Gastroesophageal sphincter (tissue), 4 donors: ENCODE measurements around the gene DTWD1. TPM values are rescaled to one million over a fixed set of nuclear protein-coding genes. Genes with fewer than 3 reads are reported as not detected.

Source experiments
- ATAC-seq: fragments of 150-250 bp; one replicate; pipeline ENCODE4 v1.9.1; 2016; ENCODE audit warnings: mild to moderate bottlenecking, moderate library complexity
- H3K27ac ChIP-seq, 4 donors: fragments of 200-600 bp; sonication (generic) in 3 of 4; 1 replicate in 3 of 4; 2 replicates in 1 of 4; pipeline ENCODE4 v1.5.1; 2016 to 2019
- H3K27me3 ChIP-seq: fragments of 200-600 bp; sonication (generic); one replicate; pipeline ENCODE4 v1.5.1; 2019
- H3K36me3 ChIP-seq, 2 donors: fragments of 200-600 bp; sonication (generic); one replicate each; pipeline ENCODE4 v1.5.1; 2019; ENCODE audit warnings: control low read depth in 1 of 2
- H3K4me1 ChIP-seq, 3 donors: fragments of 200-600 bp; sonication (generic); 1 replicate in 2 of 3; 2 replicates in 1 of 3; pipeline ENCODE4 v1.5.1; 2016 to 2019; ENCODE audit warnings: control low read depth in 2 of 3
- H3K4me3 ChIP-seq, 2 donors: fragments of 200-600 bp; sonication (generic); one replicate each; pipeline ENCODE4 v1.5.1; 2019; ENCODE audit warnings: mild to moderate bottlenecking in 1 of 2, moderate library complexity in 1 of 2
- H3K9me3 ChIP-seq, 3 donors: fragments of 200-600 bp; sonication (generic); one replicate each; pipeline ENCODE4 v1.5.1; 2017 to 2019; ENCODE audit warnings: control low read depth in 2 of 3
- CTCF ChIP-seq, 4 experiments: fragments of 200-600 bp in 2 of 4; fragments of 450-650 bp in 2 of 4; sonication (generic) in 1 of 4; IDR thresholded peaks; one replicate each; pipeline ENCODE4 v1.5.1; 2017 to 2019; ENCODE audit warnings: antibody characterized with exemption in 4 of 4, mild to moderate bottlenecking in 2 of 4, moderate library complexity in 2 of 4
- EP300 ChIP-seq: sonication (generic); formaldehyde crosslinking; IDR thresholded peaks from one replicate; pipeline ENCODE4 v1.6.1; 2017; ENCODE audit warnings: antibody characterized with exemption, mild to moderate bottlenecking
- POLR2A ChIP-seq, 2 donors: fragments of 450-650 bp; IDR thresholded peaks; one replicate each; pipeline ENCODE4 v1.6.1; 2017; ENCODE audit warnings: antibody characterized with exemption in 2 of 2, mild to moderate bottlenecking in 2 of 2, moderate library complexity in 1 of 2
- POLR2AphosphoS5 ChIP-seq: sonication (generic); formaldehyde crosslinking; IDR thresholded peaks from one replicate; pipeline ENCODE4 v1.6.1; 2017; ENCODE audit warnings: antibody characterized with exemption
- WGBS, 2 donors: methylation state at CpG; one replicate each; pipeline ENCODE4 v1.1.5; 2018; ENCODE audit warnings: low coverage in 1 of 2; 5-methylcytosine and 5-hydroxymethylcytosine counted together
- total RNA-seq, 4 donors: library from RNA; depleted of rRNA; stranded (reverse); fragments of >200 nt; gene quantifications; one replicate each; pipeline ENCODE4 v1.1.0, GENCODE V29; 2016

DTWD1 gene
- total RNA-seq, 4 donors from 2014 or later: 27.4 to 44.4 (median 29.2) TPM

- H3K27ac ChIP-seq: peak overlapping the region; percentile 11 to 60 (median 46)
- peaks cover 0 to 9% of the 10 kb centered on the region in 2 donors for H3K36me3 ChIP-seq
- H3K27me3 ChIP-seq: no peaks in the 10 kb centered on the region
- peaks cover 0 to 28% (median 5%) of the 10 kb centered on the region in 3 donors for H3K4me1 ChIP-seq
- TF ChIP-seq CTCF (IDR thresholded peaks at IDR 0.05) (no peak), POLR2AphosphoS5 (no peak), POLR2A (IDR thresholded peaks at IDR 0.05) (no peak), EP300 (no peak)
- H3K9me3 ChIP-seq: no peaks in the 10 kb centered on the region
- no peak for ATAC-seq
- no peak overlapping the region for H3K4me3 ChIP-seq
Observed at GRCh38 chr15:49645277-49645676, 24.4 kb downstream of the DTWD1 start.

- no peak overlapping the region for H3K4me3 ChIP-seq
- H3K36me3 ChIP-seq: peaks cover 0 to 9% of the 10 kb centered on the region in 2 donors
- H3K27me3 ChIP-seq: no peaks in the 10 kb centered on the region
- no peaks in the 10 kb centered on the region for H3K9me3 ChIP-seq
- H3K27ac ChIP-seq: peak overlapping the region; percentile 11 to 60 (median 46)
- no peak for ATAC-seq
- H3K4me1 ChIP-seq: peaks cover 0 to 28% (median 5%) of the 10 kb centered on the region in 3 donors
- TF ChIP-seq POLR2A (IDR thresholded peaks at IDR 0.05) (no peak), CTCF (IDR thresholded peaks at IDR 0.05) (no peak), POLR2AphosphoS5 (no peak), EP300 (no peak)
Observed at GRCh38 chr15:49645941-49646340, 25.1 kb downstream of the DTWD1 start.

- ATAC-seq: no peak
Observed at GRCh38 chr15:49646891-49647290, 26.0 kb downstream of the DTWD1 start.

GRCh38 chr15:49649987-49650386 is 29.1 kb downstream of the DTWD1 start:
- no peaks in the 10 kb centered on the region for H3K27me3 ChIP-seq
- no peak overlapping the region for H3K4me3 ChIP-seq
- ATAC-seq: no peak
- H3K9me3 ChIP-seq: peaks cover 0 to 13% (median 3%) of the 10 kb centered on the region in 3 donors
- WGBS, 2 donors: 100% methylated on average over 1 of the region's 1 CpG
- H3K36me3 ChIP-seq: no peaks in the 10 kb centered on the region
- TF ChIP-seq EP300: no peak
- no peak for TF ChIP-seq POLR2A (IDR thresholded peaks at IDR 0.05)
- TF ChIP-seq CTCF (IDR thresholded peaks at IDR 0.05): no peak
- TF ChIP-seq POLR2AphosphoS5: no peak
- H3K27ac ChIP-seq: no peak overlapping the region
- peaks cover 0 to 17% (median 5%) of the 10 kb centered on the region in 3 donors for H3K4me1 ChIP-seq

More at GRCh38 chr15:49646891-49647290, 26.0 kb downstream of the DTWD1 start:
- Histone ChIP-seq H3K27me3 (no peaks in the 10 kb centered on the region), H3K9me3 (no peaks in the 10 kb centered on the region), H3K4me3 (no peak overlapping the region), H3K36me3 (peaks cover 0 to 9% of the 10 kb centered on the region in 2 donors), H3K4me1 (peaks cover 0 to 28% (median 5%) of the 10 kb centered on the region in 3 donors), H3K27ac (peak overlapping the region in 2 of 4 donors; percentile 11 to 60)
- TF ChIP-seq CTCF (IDR thresholded peaks at IDR 0.05) (no peak), EP300 (no peak), POLR2AphosphoS5 (no peak), POLR2A (IDR thresholded peaks at IDR 0.05) (no peak)
- WGBS, 2 donors: 78 to 80% methylated on average over 1 to 2 of the region's 2 CpGs

- 46 to 54% methylated on average over 2 of the region's 2 CpGs for WGBS, 2 donors
- H3K4me3 ChIP-seq: no peak overlapping the region
- no peak for ATAC-seq
- no peak overlapping the region for H3K27ac ChIP-seq
- TF ChIP-seq POLR2A (IDR thresholded peaks at IDR 0.05) (no peak), POLR2AphosphoS5 (no peak), EP300 (no peak), CTCF (IDR thresholded peaks at IDR 0.05) (no peak)
- no peaks in the 10 kb centered on the region for H3K27me3 ChIP-seq
- peaks cover 0 to 13% (median 3%) of the 10 kb centered on the region in 3 donors for H3K9me3 ChIP-seq
- no peaks in the 10 kb centered on the region for H3K36me3 ChIP-seq
- peaks cover 0 to 10% (median 0%) of the 10 kb centered on the region in 3 donors for H3K4me1 ChIP-seq
Observed at GRCh38 chr15:49650676-49651075, 29.8 kb downstream of the DTWD1 start.
